AG09309 (cell line): Measurements from ENCODE around the gene KIF17.

Source experiments
- DNase-seq: peaks from one replicate; pipeline ENCODE4 v3.0.0-alpha.2; 2010; ENCODE audit warnings: low read depth
- H3K4me3 ChIP-seq: 2 replicates; pipeline ENCODE4 v1.5.1; 2011; ENCODE audit warnings: mild to moderate bottlenecking, low read depth, low read length, moderate library complexity; ENCODE audit not compliant: control insufficient read depth
- TF ChIP-seq, protein P1 (sequence below): IDR thresholded peaks from 2 replicates; pipeline ENCODE4 v1.5.1; 2011; ENCODE audit warnings: mild to moderate bottlenecking, low read depth, low read length, inconsistent platforms; ENCODE audit not compliant: insufficient read depth, control insufficient read depth; ENCODE audit errors: missing control alignments

KIF17 gene

DNA sequence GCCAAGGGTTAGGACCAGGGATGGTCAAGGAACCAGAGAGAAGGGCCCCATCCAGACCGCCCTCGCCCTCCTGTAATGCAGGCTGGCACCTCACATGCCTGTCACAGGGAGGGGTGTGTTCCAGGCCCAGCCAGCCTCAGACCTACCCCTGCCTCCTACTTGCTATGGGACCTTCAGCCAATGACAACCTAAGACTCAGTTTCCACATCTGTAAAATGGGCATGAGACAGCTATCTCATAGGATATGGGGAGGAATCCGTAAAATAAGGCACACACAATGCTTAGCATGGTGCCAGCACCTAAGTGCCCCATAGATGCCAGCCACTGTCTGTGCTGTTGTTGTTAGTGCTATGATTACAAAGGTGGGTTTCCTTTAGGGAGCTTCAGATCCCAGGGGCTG is 7.9 kb downstream of the KIF17 start:
- H3K4me3 ChIP-seq, result no peak overlapping the region
- DNase-seq, result no peak
- TF ChIP-seq, protein P1, sequence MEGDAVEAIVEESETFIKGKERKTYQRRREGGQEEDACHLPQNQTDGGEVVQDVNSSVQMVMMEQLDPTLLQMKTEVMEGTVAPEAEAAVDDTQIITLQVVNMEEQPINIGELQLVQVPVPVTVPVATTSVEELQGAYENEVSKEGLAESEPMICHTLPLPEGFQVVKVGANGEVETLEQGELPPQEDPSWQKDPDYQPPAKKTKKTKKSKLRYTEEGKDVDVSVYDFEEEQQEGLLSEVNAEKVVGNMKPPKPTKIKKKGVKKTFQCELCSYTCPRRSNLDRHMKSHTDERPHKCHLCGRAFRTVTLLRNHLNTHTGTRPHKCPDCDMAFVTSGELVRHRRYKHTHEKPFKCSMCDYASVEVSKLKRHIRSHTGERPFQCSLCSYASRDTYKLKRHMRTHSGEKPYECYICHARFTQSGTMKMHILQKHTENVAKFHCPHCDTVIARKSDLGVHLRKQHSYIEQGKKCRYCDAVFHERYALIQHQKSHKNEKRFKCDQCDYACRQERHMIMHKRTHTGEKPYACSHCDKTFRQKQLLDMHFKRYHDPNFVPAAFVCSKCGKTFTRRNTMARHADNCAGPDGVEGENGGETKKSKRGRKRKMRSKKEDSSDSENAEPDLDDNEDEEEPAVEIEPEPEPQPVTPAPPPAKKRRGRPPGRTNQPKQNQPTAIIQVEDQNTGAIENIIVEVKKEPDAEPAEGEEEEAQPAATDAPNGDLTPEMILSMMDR, result no peak

DNA sequence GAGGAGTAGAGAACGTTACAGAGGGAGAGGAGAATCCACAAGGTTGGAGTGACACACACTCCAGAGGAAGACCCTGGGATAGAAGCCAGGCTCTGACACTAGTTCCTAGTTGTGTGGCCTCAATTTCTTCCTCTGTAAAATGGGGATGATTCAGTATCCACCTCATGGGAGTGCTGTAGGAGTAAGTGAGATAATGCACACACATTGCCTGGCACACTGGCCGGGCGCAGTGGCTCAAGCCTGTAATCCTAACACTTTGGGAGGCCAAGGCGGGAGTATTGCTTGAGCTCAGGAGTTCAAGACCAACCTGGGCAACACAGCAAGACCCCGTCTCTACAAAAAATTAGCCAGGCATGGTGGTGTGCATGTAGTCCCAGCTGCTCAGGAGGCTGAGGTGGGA is 8.9 kb downstream of the KIF17 start:
- H3K4me3 ChIP-seq, result no peak overlapping the region
- DNase-seq, result no peak
- TF ChIP-seq, protein P1, result no peak

DNA sequence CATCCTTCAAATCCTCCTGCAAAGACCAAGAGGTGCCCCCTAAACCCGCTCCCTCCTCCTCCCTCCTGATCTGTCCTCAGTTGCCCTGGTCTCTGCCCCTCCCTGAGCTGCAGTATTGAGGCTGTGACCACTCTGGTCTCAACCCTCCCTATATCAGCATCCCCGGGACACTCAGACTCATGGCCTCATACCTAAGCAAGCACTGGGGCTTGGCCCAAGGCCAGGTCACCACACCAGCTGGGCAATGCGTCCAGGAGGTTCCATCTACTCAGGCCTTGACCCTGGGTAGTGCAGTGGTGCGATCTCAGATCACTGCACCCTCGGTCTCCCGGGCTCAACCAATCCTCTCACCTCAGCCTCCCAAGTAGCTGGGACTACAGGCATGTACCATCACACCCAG is 9.8 kb downstream of the KIF17 start:
- TF ChIP-seq, protein P1, result no peak
- DNase-seq, result no peak

DNA sequence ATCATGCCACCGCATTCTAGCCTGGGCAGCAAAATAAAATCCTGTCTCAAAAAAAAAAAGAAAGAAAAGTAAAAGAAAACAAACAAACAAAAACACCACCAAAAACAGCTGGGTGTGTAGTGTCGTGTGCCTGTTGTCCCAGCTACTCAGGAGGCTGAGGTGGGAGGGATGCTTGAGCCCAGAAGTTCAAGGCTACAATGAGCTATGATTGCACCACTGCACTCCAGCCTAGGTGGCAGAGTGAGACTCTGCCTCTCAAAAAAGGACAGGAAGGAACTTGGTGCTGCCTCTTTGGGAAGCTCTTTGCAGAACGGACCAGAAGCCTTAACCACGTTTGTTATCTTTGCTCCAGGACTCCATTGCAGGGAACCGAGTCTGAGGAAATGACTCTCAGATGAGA is 11.0 kb downstream of the KIF17 start:
- H3K4me3 ChIP-seq, result no peak overlapping the region
- TF ChIP-seq, protein P1, result no peak
- no peak for DNase-seq

More for the DNA sequence above, 9.8 kb downstream of the KIF17 start:
- H3K4me3 ChIP-seq, result no peak overlapping the region

DNA sequence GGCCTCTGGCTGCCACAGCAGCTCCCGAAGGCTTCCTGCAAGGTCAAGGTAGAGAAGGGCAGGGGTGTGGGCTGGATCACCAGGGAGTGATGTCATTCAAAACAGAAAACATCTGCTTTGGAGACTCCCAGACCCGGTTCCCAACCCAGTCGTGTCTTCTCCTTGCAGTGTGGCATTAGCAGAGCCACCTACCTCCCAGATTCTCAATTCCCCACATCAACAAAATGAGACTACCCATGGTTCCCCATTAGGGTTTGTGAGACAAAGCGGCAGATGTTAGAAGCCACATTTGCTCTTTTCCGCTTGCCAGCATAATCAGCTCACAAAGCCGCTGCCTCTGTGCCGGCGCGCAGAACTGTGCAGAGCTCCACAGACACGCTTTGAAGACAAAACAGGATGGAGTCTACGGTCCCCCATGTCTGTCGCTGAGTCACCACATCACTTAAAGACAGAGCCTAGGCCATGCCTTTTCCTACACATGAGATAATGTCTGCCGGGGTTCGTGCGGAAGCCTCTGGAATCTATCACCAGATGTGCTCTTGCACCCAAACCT is 12.5 kb downstream of the KIF17 start:
- no peak for DNase-seq
- H3K4me3 ChIP-seq, result no peak overlapping the region
- TF ChIP-seq, protein P1, result no peak

DNA sequence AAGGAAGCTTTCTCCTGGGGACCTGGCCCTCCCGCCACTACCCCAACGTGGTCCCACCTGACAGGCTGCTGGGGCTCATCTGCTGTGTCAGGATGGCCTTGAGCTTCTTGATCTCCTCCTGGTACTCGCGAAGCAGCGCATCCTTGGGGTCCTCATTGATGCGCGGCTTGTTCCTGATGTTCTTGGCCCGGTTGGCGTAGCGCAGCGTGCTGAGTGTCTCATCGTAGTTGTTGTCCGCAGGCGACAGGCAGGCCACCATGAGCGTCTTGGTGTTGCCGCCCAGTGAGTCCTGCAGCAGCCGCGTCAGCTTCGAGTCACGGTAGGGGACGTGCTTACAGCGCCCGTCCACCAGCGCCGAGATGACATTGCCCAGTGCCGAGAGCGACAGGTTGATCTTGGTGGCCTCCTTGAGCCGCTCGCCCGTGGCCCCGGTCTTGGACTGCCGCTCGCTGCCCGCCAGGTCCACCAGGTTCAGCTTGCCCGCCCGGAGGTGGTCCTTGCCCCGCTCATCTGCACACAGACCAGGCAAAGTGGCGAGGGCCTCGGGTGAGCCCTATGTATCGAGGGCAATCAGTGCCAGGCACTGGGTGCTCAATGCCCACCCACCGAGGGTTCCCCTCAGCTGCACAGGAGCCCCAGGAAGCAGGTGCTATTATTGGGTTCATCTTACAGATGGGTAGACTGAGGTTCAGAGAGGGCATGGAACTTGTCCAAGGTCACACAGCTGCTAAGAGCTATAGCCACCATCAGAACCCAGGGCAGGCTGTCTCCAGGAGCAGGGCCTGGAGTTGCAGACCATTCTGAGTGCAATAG is 13.2 kb downstream of the KIF17 start:
- H3K4me3 ChIP-seq, result no peak overlapping the region
- TF ChIP-seq, protein P1, result no peak

More for the DNA sequence above, 13.2 kb downstream of the KIF17 start:
- DNase-seq, result no peak
